Neural crest cell (in vitro differentiated cells): ENCODE measurements around the gene NUDT11. TPM values are rescaled to one million over a fixed set of nuclear protein-coding genes. Genes with fewer than 3 reads are reported as not detected.

Experiments used
- DNase-seq: peaks from one replicate; pipeline ENCODE4 v3.0.0; 2021; ENCODE audit warnings: low read depth, mixed read lengths, low spot score
- H3K27ac Mint-ChIP-seq: one replicate; pipeline ENCODE4 v1.8.0; 2021; ENCODE audit warnings: mild to moderate bottlenecking, mixed read lengths; ENCODE audit not compliant: unreplicated experiment
- H3K27me3 Mint-ChIP-seq: 2 replicates; pipeline ENCODE4 v1.8.0; 2021; ENCODE audit warnings: low read depth, mild to moderate bottlenecking, mixed read lengths
- H3K36me3 Mint-ChIP-seq: 2 replicates; pipeline ENCODE4 v1.8.0; 2021; ENCODE audit warnings: low read depth, mild to moderate bottlenecking, mixed read lengths
- H3K4me1 Mint-ChIP-seq: 2 replicates; pipeline ENCODE4 v1.8.0; 2021; ENCODE audit warnings: mixed read lengths
- H3K4me3 Mint-ChIP-seq: one replicate; pipeline ENCODE4 v1.8.0; 2021; ENCODE audit warnings: mild to moderate bottlenecking, mixed read lengths
- H3K9me3 Mint-ChIP-seq: 2 replicates; pipeline ENCODE4 v1.8.0; 2021; ENCODE audit warnings: mixed read lengths
- total RNA-seq: library from RNA; stranded (reverse); gene quantifications from 2 replicates; pipeline ENCODE4 v1.2.1, GENCODE V29; 2021
- TF ChIP-seq, protein P1 (sequence below): fragments of 200-600 bp; sonication (generic); conservative IDR thresholded peaks from 2 replicates; pipeline ENCODE4 v1.5.0; 2021; ENCODE audit warnings: antibody characterized with exemption, mild to moderate bottlenecking

The NUDT11 gene
- total RNA-seq, 1 donor from 2014 or later, result 39.8 TPM

DNA sequence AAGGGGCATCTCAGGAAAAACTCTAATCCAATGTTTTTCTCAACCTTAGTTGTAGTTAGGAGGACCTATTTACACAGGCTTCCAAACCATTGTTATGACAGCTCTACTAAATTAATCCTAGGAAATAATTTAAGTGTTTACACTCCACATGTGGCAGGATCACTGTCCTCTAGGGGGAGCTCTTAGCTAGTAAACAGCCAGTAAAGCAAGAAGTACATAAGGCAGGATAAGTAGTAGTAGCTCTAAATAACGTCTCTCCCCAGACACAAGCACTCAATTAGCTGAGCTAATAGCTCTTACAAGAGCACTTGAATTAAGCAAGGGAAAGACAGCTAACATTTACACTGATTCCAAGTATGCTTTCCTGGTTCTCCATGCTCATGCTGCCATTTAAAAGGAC, 37.3 kb downstream of the NUDT11 start:
- TF ChIP-seq, protein P1, sequence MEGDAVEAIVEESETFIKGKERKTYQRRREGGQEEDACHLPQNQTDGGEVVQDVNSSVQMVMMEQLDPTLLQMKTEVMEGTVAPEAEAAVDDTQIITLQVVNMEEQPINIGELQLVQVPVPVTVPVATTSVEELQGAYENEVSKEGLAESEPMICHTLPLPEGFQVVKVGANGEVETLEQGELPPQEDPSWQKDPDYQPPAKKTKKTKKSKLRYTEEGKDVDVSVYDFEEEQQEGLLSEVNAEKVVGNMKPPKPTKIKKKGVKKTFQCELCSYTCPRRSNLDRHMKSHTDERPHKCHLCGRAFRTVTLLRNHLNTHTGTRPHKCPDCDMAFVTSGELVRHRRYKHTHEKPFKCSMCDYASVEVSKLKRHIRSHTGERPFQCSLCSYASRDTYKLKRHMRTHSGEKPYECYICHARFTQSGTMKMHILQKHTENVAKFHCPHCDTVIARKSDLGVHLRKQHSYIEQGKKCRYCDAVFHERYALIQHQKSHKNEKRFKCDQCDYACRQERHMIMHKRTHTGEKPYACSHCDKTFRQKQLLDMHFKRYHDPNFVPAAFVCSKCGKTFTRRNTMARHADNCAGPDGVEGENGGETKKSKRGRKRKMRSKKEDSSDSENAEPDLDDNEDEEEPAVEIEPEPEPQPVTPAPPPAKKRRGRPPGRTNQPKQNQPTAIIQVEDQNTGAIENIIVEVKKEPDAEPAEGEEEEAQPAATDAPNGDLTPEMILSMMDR, result peak; percentile 56
- no peaks in the 10 kb centered on the region for H3K27me3 Mint-ChIP-seq
- H3K27ac Mint-ChIP-seq, result no peak overlapping the region
- no peak overlapping the region for H3K4me3 Mint-ChIP-seq
- DNase-seq, result no peak
- H3K4me1 Mint-ChIP-seq, result peaks cover 3% of the 10 kb centered on the region
- peaks cover 8% of the 10 kb centered on the region for H3K9me3 Mint-ChIP-seq
- no peaks in the 10 kb centered on the region for H3K36me3 Mint-ChIP-seq

DNA sequence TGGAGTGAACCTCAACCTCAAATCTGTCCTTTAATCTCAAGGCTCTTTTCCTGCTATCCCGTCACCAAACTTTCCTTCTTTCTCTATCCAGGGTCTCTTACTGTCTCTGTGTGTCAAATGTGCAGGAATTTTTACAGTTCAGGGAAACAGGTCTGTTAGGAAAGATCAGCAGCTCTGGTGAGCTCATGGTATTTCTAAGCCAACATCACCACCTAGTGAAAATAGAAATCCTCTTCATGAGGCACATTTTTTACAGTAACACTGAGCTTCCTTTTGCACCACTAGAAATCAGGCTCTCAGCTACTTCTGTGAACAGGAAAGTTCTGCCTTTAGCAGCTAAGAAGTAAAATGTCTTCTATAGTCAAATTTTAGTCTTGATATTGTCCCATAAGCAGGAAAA, 39.6 kb downstream of the NUDT11 start:
- no peaks in the 10 kb centered on the region for H3K27me3 Mint-ChIP-seq
- H3K27ac Mint-ChIP-seq, result no peak overlapping the region

DNA sequence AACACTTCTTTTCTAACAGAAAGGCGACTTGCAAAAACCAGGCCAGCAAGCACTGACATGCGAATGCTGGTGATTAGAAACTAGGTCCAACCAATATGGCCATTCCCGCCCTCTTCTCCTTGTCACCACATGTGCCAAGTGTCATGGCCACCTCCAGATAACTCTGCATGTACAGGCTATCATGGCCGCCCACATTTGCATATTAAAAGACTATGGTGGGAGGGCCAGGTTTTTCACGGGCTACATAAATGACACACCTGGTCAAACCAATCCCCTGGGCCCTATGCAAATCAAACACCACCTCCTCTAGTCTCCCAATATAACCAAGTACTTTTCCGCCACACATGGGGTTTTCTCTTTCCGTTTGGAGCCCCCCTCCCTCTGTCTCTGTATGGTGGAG, 40.1 kb downstream of the NUDT11 start:
- TF ChIP-seq, protein P1, result no peak
- no peak overlapping the region for H3K4me3 Mint-ChIP-seq
- no peak overlapping the region for H3K27ac Mint-ChIP-seq

More for the DNA sequence above, 39.6 kb downstream of the NUDT11 start:
- no peak overlapping the region for H3K4me3 Mint-ChIP-seq
- no peaks in the 10 kb centered on the region for H3K36me3 Mint-ChIP-seq
- TF ChIP-seq, protein P1, result peak; percentile 46
- no peak for DNase-seq
- peaks cover 6% of the 10 kb centered on the region for H3K9me3 Mint-ChIP-seq
- H3K4me1 Mint-ChIP-seq, result peaks cover 3% of the 10 kb centered on the region

DNA sequence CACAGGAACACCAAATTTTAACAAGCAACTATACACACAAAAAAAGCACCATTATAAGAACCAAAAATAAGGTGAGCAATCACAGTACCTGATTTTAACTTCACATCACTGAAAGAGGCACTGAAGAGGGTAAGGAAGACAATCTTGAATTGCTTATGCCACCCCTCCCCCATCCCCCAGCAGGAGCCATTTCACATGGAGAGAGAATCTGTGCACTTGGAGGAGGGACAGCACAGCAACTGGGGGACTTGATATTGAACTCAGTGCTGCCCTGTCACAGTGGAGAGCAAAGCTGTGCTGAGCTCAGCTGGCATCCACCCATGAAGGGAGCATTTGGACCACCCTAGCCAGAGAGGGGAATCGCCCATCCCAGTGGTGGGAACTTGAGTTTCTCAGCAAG, 56.0 kb downstream of the NUDT11 start:
- Mint-ChIP-seq H3K4me3 (no peak overlapping the region), H3K27me3 (no peaks in the 10 kb centered on the region), H3K27ac (no peak overlapping the region)

More for the DNA sequence above, 40.1 kb downstream of the NUDT11 start:
- no peak for DNase-seq
- Mint-ChIP-seq H3K4me1 (peaks cover 2% of the 10 kb centered on the region), H3K27me3 (no peaks in the 10 kb centered on the region), H3K36me3 (no peaks in the 10 kb centered on the region), H3K9me3 (peaks cover 5% of the 10 kb centered on the region)

More for the DNA sequence above, 56.0 kb downstream of the NUDT11 start:
- H3K9me3 Mint-ChIP-seq, result peaks cover 9% of the 10 kb centered on the region
- DNase-seq, result no peak
- peaks cover 4% of the 10 kb centered on the region for H3K36me3 Mint-ChIP-seq
- TF ChIP-seq, protein P1, result no peak
- no peaks in the 10 kb centered on the region for H3K4me1 Mint-ChIP-seq

Other genes with a start within 250 kb of the NUDT11 start
- 17.7 and 18.3 TPM in 2 replicates for gene NUDT10, start 163.8 kb downstream of the NUDT11 start, total RNA-seq
- gene CENPVL3, start 122.3 kb upstream of the NUDT11 start, total RNA-seq, result 10.1 and 11.1 TPM in 2 replicates
- 1.3 and 1.6 TPM in 2 replicates for gene CENPVL2, start 186.2 kb upstream of the NUDT11 start, total RNA-seq
- gene CENPVL1, start 213.9 kb upstream of the NUDT11 start, total RNA-seq, result 1.3 and 1.6 TPM in 2 replicates
- 21.6 and 22.2 TPM in 2 replicates for gene GSPT2, start 246.8 kb upstream of the NUDT11 start, total RNA-seq